GM08714 (cell line): Measurements from ENCODE around the gene DLGAP1.
"Not testable (repeated sequence)": the region's sequence is repeated elsewhere in the genome, so short reads cannot be mapped to it uniquely, and the experiment has no call there.

Experiments used
- H3K4me3 ChIP-seq: fragments of 200-500 bp; sonication (Bioruptor generic); 2 replicates; pipeline ENCODE4 v1.5.1; 2014; ENCODE audit warnings: mild to moderate bottlenecking, low read length, inconsistent platforms
- ZNF274 ChIP-seq: IDR thresholded peaks from 2 replicates; pipeline ENCODE4 v1.6.1; 2012; ENCODE audit warnings: mild to moderate bottlenecking, low read depth, low read length

DLGAP1 gene

GRCh38 chr18:4040391-4041092 is 414.6 kb downstream of the DLGAP1 start:
- no peak for TF ChIP-seq ZNF274
- H3K4me3 ChIP-seq, result no peak overlapping the region

GRCh38 chr18:4035521-4035920 is 419.6 kb downstream of the DLGAP1 start:
- H3K4me3 ChIP-seq, result no peak overlapping the region
- no peak for TF ChIP-seq ZNF274

- not testable (repeated sequence) for H3K4me3 ChIP-seq
Measured at GRCh38 chr18:4034815-4035214, 420.3 kb downstream of the DLGAP1 start.

- no peak for TF ChIP-seq ZNF274
- H3K4me3 ChIP-seq, result no peak overlapping the region
Measured at GRCh38 chr18:4026542-4026941, 428.6 kb downstream of the DLGAP1 start.

GRCh38 chr18:4024702-4025101 is 430.4 kb downstream of the DLGAP1 start:
- no peak for TF ChIP-seq ZNF274
- H3K4me3 ChIP-seq, result no peak overlapping the region

GRCh38 chr18:4022749-4023148 is 432.4 kb downstream of the DLGAP1 start:
- H3K4me3 ChIP-seq, result not testable (repeated sequence)

- no peak overlapping the region for H3K4me3 ChIP-seq
- no peak for TF ChIP-seq ZNF274
Measured at GRCh38 chr18:4020026-4020425, 435.1 kb downstream of the DLGAP1 start.

- H3K4me3 ChIP-seq, result no peak overlapping the region
- no peak for TF ChIP-seq ZNF274
Measured at GRCh38 chr18:4017480-4017879, 437.6 kb downstream of the DLGAP1 start.

GRCh38 chr18:4016391-4017049 is 438.6 kb downstream of the DLGAP1 start:
- no peak for TF ChIP-seq ZNF274
- no peak overlapping the region for H3K4me3 ChIP-seq

GRCh38 chr18:4007846-4008245 is 447.3 kb downstream of the DLGAP1 start:
- TF ChIP-seq ZNF274, result no peak
- H3K4me3 ChIP-seq, result no peak overlapping the region

GRCh38 chr18:4004183-4004829 is 450.8 kb downstream of the DLGAP1 start:
- no peak for TF ChIP-seq ZNF274
- no peak overlapping the region for H3K4me3 ChIP-seq

- TF ChIP-seq ZNF274, result no peak
- H3K4me3 ChIP-seq, result no peak overlapping the region
Measured at GRCh38 chr18:3998698-3999333, 456.3 kb downstream of the DLGAP1 start.

GRCh38 chr18:3995476-3996102 is 459.5 kb downstream of the DLGAP1 start:
- no peak overlapping the region for H3K4me3 ChIP-seq
- no peak for TF ChIP-seq ZNF274

- no peak overlapping the region for H3K4me3 ChIP-seq
- TF ChIP-seq ZNF274, result no peak
Measured at GRCh38 chr18:3993941-3994687, 461.0 kb downstream of the DLGAP1 start.
